Measurements from ENCODE around the gene GAREM1.
"Not testable (repeated sequence)": the region's sequence is repeated elsewhere in the genome, so short reads cannot be mapped to it uniquely, and the experiment has no call there.

- not testable (repeated sequence) for TF ChIP-seq EZH2 (IDR thresholded peaks at IDR 0.05; ENCODE audit: borderline replicate concordance, low read depth, low read length, severe bottlenecking); CTCF (IDR thresholded peaks at IDR 0.05; ENCODE audit: extremely low read depth in 1 of 2, insufficient read depth in 1 of 2, low read depth in 1 of 2, low read length in 2 of 2); POLR2AphosphoS5 (IDR thresholded peaks at IDR 0.05; ENCODE audit: insufficient read depth, low read depth, low read length)
- TF ChIP-seq, protein P1, sequence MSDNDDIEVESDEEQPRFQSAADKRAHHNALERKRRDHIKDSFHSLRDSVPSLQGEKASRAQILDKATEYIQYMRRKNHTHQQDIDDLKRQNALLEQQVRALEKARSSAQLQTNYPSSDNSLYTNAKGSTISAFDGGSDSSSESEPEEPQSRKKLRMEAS (IDR thresholded peaks at IDR 0.05; ENCODE audit: insufficient read depth, insufficient read length): not testable (repeated sequence)
Measured at GRCh38 chr18:32291623-32292022, 179.1 kb downstream of the GAREM1 start.

Data from endothelial cell of umbilical vein (primary cell).